NK-92 (cell line): ENCODE data around the gene PRCP.

Experiments used
- DNase-seq: peaks from one replicate; lab custom pipeline; 2025; ENCODE audit not compliant: unreplicated experiment; lab: John Stamatoyannopoulos, UW

PRCP gene

GRCh38 chr11:82831364-82831763 lies 68.9 kb downstream of the PRCP start:
- no peak for DNase-seq

GRCh38 chr11:82830746-82831145 lies 69.5 kb downstream of the PRCP start:
- no peak for DNase-seq

GRCh38 chr11:82829101-82829500 lies 71.1 kb downstream of the PRCP start:
- DNase-seq: no peak

GRCh38 chr11:82828472-82828871 lies 71.8 kb downstream of the PRCP start:
- no peak for DNase-seq

- no peak for DNase-seq
Measured at GRCh38 chr11:82826526-82826925, 73.7 kb downstream of the PRCP start.

GRCh38 chr11:82823647-82824619 lies 76.3 kb downstream of the PRCP start:
- DNase-seq: no peak

- no peak for DNase-seq
Measured at GRCh38 chr11:82818409-82819043, 81.7 kb downstream of the PRCP start.

GRCh38 chr11:82815406-82815805 lies 84.8 kb downstream of the PRCP start:
- DNase-seq: no peak

- DNase-seq: no peak
Measured at GRCh38 chr11:82814379-82814778, 85.9 kb downstream of the PRCP start.

GRCh38 chr11:82811369-82811768 lies 88.9 kb downstream of the PRCP start:
- DNase-seq: no peak

GRCh38 chr11:82810738-82811137 lies 89.5 kb downstream of the PRCP start:
- DNase-seq: no peak

GRCh38 chr11:82810326-82810725 lies 89.9 kb downstream of the PRCP start:
- no peak for DNase-seq

GRCh38 chr11:82807646-82808045 lies 92.6 kb downstream of the PRCP start:
- no peak for DNase-seq

GRCh38 chr11:82802710-82803109 lies 97.5 kb downstream of the PRCP start:
- DNase-seq: no peak

GRCh38 chr11:82796998-82797961 lies 103.0 kb downstream of the PRCP start:
- DNase-seq: no peak

- DNase-seq: no peak
Measured at GRCh38 chr11:82794490-82794889, 105.7 kb downstream of the PRCP start.

GRCh38 chr11:82792822-82793569 lies 107.2 kb downstream of the PRCP start:
- no peak for DNase-seq

GRCh38 chr11:82792319-82792718 lies 107.9 kb downstream of the PRCP start:
- no peak for DNase-seq

- DNase-seq: no peak
Measured at GRCh38 chr11:82791779-82792178, 108.5 kb downstream of the PRCP start.

- no peak for DNase-seq
Measured at GRCh38 chr11:82790723-82791484, 109.3 kb downstream of the PRCP start.
